ENCODE results near the gene MYOT.

Gene MYOT

GRCh38 chr5:137935190-137935589, 67.5 kb downstream of the MYOT start:
- Mint-ChIP-seq H3K9me3 (no peaks in the 10 kb centered on the region), H3K4me3 (no peak overlapping the region), H3K4me1 (no peaks in the 10 kb centered on the region), H3K36me3 (ENCODE audit: insufficient read depth) (peaks cover 24% of the 10 kb centered on the region), H3K27me3 (no peaks in the 10 kb centered on the region), H3K27ac (ENCODE audit: low read depth) (no peak overlapping the region)
- ATAC-seq (replicated peaks; ENCODE audit: extremely low read depth, poor library complexity, severe bottlenecking) (no peak), DNase-seq (ENCODE audit: low spot score in 2 of 2) (no peak)

- DNase-seq (ENCODE audit: low spot score in 2 of 2) (no peak), ATAC-seq (replicated peaks; ENCODE audit: extremely low read depth, poor library complexity, severe bottlenecking) (no peak)
- H3K36me3 Mint-ChIP-seq (ENCODE audit: insufficient read depth) = peaks cover 29% of the 10 kb centered on the region
- H3K27me3 Mint-ChIP-seq = no peaks in the 10 kb centered on the region
- no peaks in the 10 kb centered on the region for H3K4me1 Mint-ChIP-seq
- no peaks in the 10 kb centered on the region for H3K9me3 Mint-ChIP-seq
- H3K4me3 Mint-ChIP-seq = no peak overlapping the region
- H3K27ac Mint-ChIP-seq (ENCODE audit: low read depth) = no peak overlapping the region
Measured at GRCh38 chr5:137935694-137936093, 68.0 kb downstream of the MYOT start.

Measured in central memory CD8-positive, alpha-beta T cell (primary cell).